Skeletal muscle tissue (tissue), 4 donors: ENCODE measurements around the gene ANKRD30A. TPM values are rescaled to one million over a fixed set of nuclear protein-coding genes. Genes with fewer than 3 reads are reported as not detected.
"Not testable (repeated sequence)": the region's sequence is repeated elsewhere in the genome, so short reads cannot be mapped to it uniquely, and the experiment has no call there.

ENCODE experiments used
- H3K27ac ChIP-seq: one replicate; pipeline ENCODE4 v1.7.0; 2013; ENCODE audit warnings: mild to moderate bottlenecking, low read depth, low read length, inconsistent platforms
- H3K27me3 ChIP-seq, 3 donors: one replicate each; pipeline ENCODE4 v1.7.0; 2013; ENCODE audit warnings: low read length in 3 of 3; ENCODE audit not compliant: control insufficient read depth in 3 of 3, insufficient read depth in 3 of 3
- H3K36me3 ChIP-seq, 3 donors: one replicate each; pipeline ENCODE4 v1.7.0; 2013; ENCODE audit warnings: low read length in 3 of 3; ENCODE audit not compliant: control insufficient read depth in 3 of 3, insufficient read depth in 3 of 3
- H3K4me1 ChIP-seq, 3 donors: one replicate each; pipeline ENCODE4 v1.7.0; 2013; ENCODE audit warnings: low read length in 3 of 3, mild to moderate bottlenecking in 3 of 3; ENCODE audit not compliant: control insufficient read depth in 3 of 3, insufficient read depth in 3 of 3
- H3K4me3 ChIP-seq, 3 donors: one replicate each; pipeline ENCODE4 v1.7.0; 2013; ENCODE audit warnings: low read length in 3 of 3
- H3K9ac ChIP-seq, 3 donors: one replicate each; pipeline ENCODE4 v1.7.0; 2013; ENCODE audit warnings: low read length in 3 of 3, mild to moderate bottlenecking in 3 of 3, moderate library complexity in 2 of 3, low read depth in 1 of 3
- H3K9me3 ChIP-seq, 3 donors: one replicate each; pipeline ENCODE4 v1.7.0; 2013; ENCODE audit warnings: low read length in 3 of 3; ENCODE audit not compliant: control insufficient read depth in 3 of 3
- total RNA-seq: library from RNA; depleted of rRNA; stranded (reverse); fragments of >200 nt; gene quantifications from one replicate; pipeline ENCODE4 v1.2.3, GENCODE V29; 2014
- donor health status: Osteomylitis.

Gene ANKRD30A
- total RNA-seq, 1 donor from 2014 or later, result not detected

- Histone ChIP-seq H3K27me3 (no peaks in the 10 kb centered on the region), H3K4me1 (no peaks in the 10 kb centered on the region), H3K27ac (no peak overlapping the region), H3K9me3 (no peaks in the 10 kb centered on the region), H3K4me3 (no peak overlapping the region), H3K36me3 (no peaks in the 10 kb centered on the region), H3K9ac (no peak overlapping the region)
Observed at GRCh38 chr10:37246637-37247036, 121.2 kb downstream of the ANKRD30A start.

- not testable (repeated sequence) for H3K27me3 ChIP-seq, H3K36me3 ChIP-seq, H3K9ac ChIP-seq
Observed at GRCh38 chr10:37255837-37256236, 130.4 kb downstream of the ANKRD30A start.

GRCh38 chr10:37263304-37263703 lies 137.9 kb downstream of the ANKRD30A start:
- Histone ChIP-seq H3K9ac (no peak overlapping the region), H3K9me3 (no peaks in the 10 kb centered on the region), H3K36me3 (no peaks in the 10 kb centered on the region), H3K27ac (no peak overlapping the region), H3K4me3 (no peak overlapping the region), H3K27me3 (no peaks in the 10 kb centered on the region), H3K4me1 (no peaks in the 10 kb centered on the region)

More at GRCh38 chr10:37255837-37256236, 130.4 kb downstream of the ANKRD30A start:
- not testable (repeated sequence) for H3K9me3 ChIP-seq, H3K27ac ChIP-seq, H3K4me1 ChIP-seq, H3K4me3 ChIP-seq

- Histone ChIP-seq H3K27ac (no peak overlapping the region), H3K4me1 (no peaks in the 10 kb centered on the region), H3K4me3 (no peak overlapping the region), H3K9ac (no peak overlapping the region), H3K9me3 (no peaks in the 10 kb centered on the region), H3K27me3 (no peaks in the 10 kb centered on the region), H3K36me3 (no peaks in the 10 kb centered on the region)
Observed at GRCh38 chr10:37268266-37268665, 142.9 kb downstream of the ANKRD30A start.

GRCh38 chr10:37269554-37270256 lies 144.3 kb downstream of the ANKRD30A start:
- no peaks in the 10 kb centered on the region for H3K4me1 ChIP-seq
- H3K27me3 ChIP-seq, result no peaks in the 10 kb centered on the region
- H3K27ac ChIP-seq, result no peak overlapping the region
- H3K4me3 ChIP-seq, result no peak overlapping the region
- no peaks in the 10 kb centered on the region for H3K36me3 ChIP-seq
- no peaks in the 10 kb centered on the region for H3K9me3 ChIP-seq
- no peak overlapping the region for H3K9ac ChIP-seq

- H3K9me3 ChIP-seq, result no peaks in the 10 kb centered on the region
- no peaks in the 10 kb centered on the region for H3K27me3 ChIP-seq
- H3K4me1 ChIP-seq, result no peaks in the 10 kb centered on the region
- no peak overlapping the region for H3K9ac ChIP-seq
- no peak overlapping the region for H3K27ac ChIP-seq
- H3K4me3 ChIP-seq, result no peak overlapping the region
- H3K36me3 ChIP-seq, result no peaks in the 10 kb centered on the region
Observed at GRCh38 chr10:37275216-37275777, 149.9 kb downstream of the ANKRD30A start.

GRCh38 chr10:37285063-37285462 lies 159.7 kb downstream of the ANKRD30A start:
- H3K4me3 ChIP-seq, result no peak overlapping the region
- no peaks in the 10 kb centered on the region for H3K4me1 ChIP-seq

GRCh38 chr10:37289833-37290464 lies 164.6 kb downstream of the ANKRD30A start:
- Histone ChIP-seq H3K9ac (no peak overlapping the region), H3K9me3 (no peaks in the 10 kb centered on the region), H3K27ac (no peak overlapping the region), H3K36me3 (no peaks in the 10 kb centered on the region), H3K4me3 (no peak overlapping the region), H3K4me1 (no peaks in the 10 kb centered on the region), H3K27me3 (no peaks in the 10 kb centered on the region)

More at GRCh38 chr10:37285063-37285462, 159.7 kb downstream of the ANKRD30A start:
- H3K27me3 ChIP-seq, result no peaks in the 10 kb centered on the region
- no peak overlapping the region for H3K27ac ChIP-seq
- no peaks in the 10 kb centered on the region for H3K9me3 ChIP-seq
- H3K9ac ChIP-seq, result no peak overlapping the region
- H3K36me3 ChIP-seq, result no peaks in the 10 kb centered on the region

- no peaks in the 10 kb centered on the region for H3K27me3 ChIP-seq
- no peak overlapping the region for H3K4me3 ChIP-seq
- peaks cover 0 to 3% (median 0%) of the 10 kb centered on the region in 3 donors for H3K9me3 ChIP-seq
- no peak overlapping the region for H3K9ac ChIP-seq
- no peaks in the 10 kb centered on the region for H3K4me1 ChIP-seq
- no peaks in the 10 kb centered on the region for H3K36me3 ChIP-seq
- no peak overlapping the region for H3K27ac ChIP-seq
Observed at GRCh38 chr10:37301271-37301670, 175.9 kb downstream of the ANKRD30A start.

- H3K9ac ChIP-seq, result no peak overlapping the region
- no peaks in the 10 kb centered on the region for H3K36me3 ChIP-seq
- H3K27ac ChIP-seq, result no peak overlapping the region
- no peak overlapping the region for H3K4me3 ChIP-seq
- H3K9me3 ChIP-seq, result peaks cover 0 to 3% (median 0%) of the 10 kb centered on the region in 3 donors
- H3K27me3 ChIP-seq, result no peaks in the 10 kb centered on the region
- H3K4me1 ChIP-seq, result no peaks in the 10 kb centered on the region
Observed at GRCh38 chr10:37304036-37304435, 178.6 kb downstream of the ANKRD30A start.
